CD14-positive monocyte (primary cell): ENCODE results near the gene MED7. TPM values are rescaled to one million over a fixed set of nuclear protein-coding genes. Genes with fewer than 3 reads are reported as not detected.
A peak's percentile ranks its signal among the peaks of the same experiment; 100 is the strongest.

ENCODE experiments used
- DNase-seq, 3 donors: peaks; one replicate each; pipeline ENCODE4 v3.0.0-alpha.2; 2011 to 2022
- H2AFZ ChIP-seq: 2 replicates; pipeline ENCODE4 v1.6.0; 2012; ENCODE audit warnings: mild to moderate bottlenecking, low read depth, low read length, inconsistent platforms; ENCODE audit not compliant: insufficient read depth, poor library complexity, severe bottlenecking
- H3K27ac ChIP-seq, 2 donors: 1 replicate in 1 of 2; 2 replicates in 1 of 2; pipeline ENCODE4 v1.5.1; 2012 to 2013; ENCODE audit warnings: low read length in 2 of 2, control low read depth in 1 of 2, inconsistent platforms in 1 of 2, low read depth in 1 of 2, mild to moderate bottlenecking in 1 of 2
- H3K27me3 ChIP-seq, 2 donors: one replicate each; pipeline versions ENCODE4 v1.6.0 to v1.6.1; 2011 to 2013; ENCODE audit warnings: low read length in 2 of 2; ENCODE audit not compliant: control insufficient read depth in 2 of 2, insufficient read depth in 2 of 2
- H3K36me3 ChIP-seq, 2 donors: replicated peaks in 1 of 2; 1 replicate in 1 of 2; 2 replicates in 1 of 2; pipeline versions ENCODE4 v1.5.1 to v1.6.1; 2012 to 2013; ENCODE audit warnings: low read length in 2 of 2, control low read depth in 1 of 2, inconsistent platforms in 1 of 2, mild to moderate bottlenecking in 1 of 2; ENCODE audit not compliant: insufficient read depth in 2 of 2, control insufficient read depth in 1 of 2
- H3K4me1 ChIP-seq, 2 donors: 1 replicate in 1 of 2; 2 replicates in 1 of 2; pipeline versions ENCODE4 v1.5.1 to v1.6.1; 2012 to 2013; ENCODE audit warnings: low read length in 2 of 2, control low read depth in 1 of 2, inconsistent platforms in 1 of 2, mild to moderate bottlenecking in 1 of 2, moderate library complexity in 1 of 2; ENCODE audit not compliant: insufficient read depth in 2 of 2, control insufficient read depth in 1 of 2
- H3K4me2 ChIP-seq: replicated peaks from 2 replicates; pipeline ENCODE3; 2012; ENCODE audit warnings: low read length, moderate library complexity, mild to moderate bottlenecking; ENCODE audit not compliant: poor library complexity, severe bottlenecking; ENCODE audit errors: extremely low read depth
- H3K4me3 ChIP-seq, 3 experiments: fragments of 200-600 bp in 1 of 3; sonication (generic) in 1 of 3; replicated peaks in 1 of 3; 1 replicate in 2 of 3; 2 replicates in 1 of 3; pipeline ENCODE4 v1.5.1; 2011 to 2013; ENCODE audit warnings: low read length in 3 of 3, mild to moderate bottlenecking in 3 of 3, control low read depth in 2 of 3, low read depth in 2 of 3, inconsistent platforms in 1 of 3, moderate library complexity in 1 of 3
- H3K79me2 ChIP-seq: 2 replicates; pipeline ENCODE4 v1.6.0; 2012; ENCODE audit warnings: mild to moderate bottlenecking, control low read depth, inconsistent platforms, low read length, moderate library complexity; ENCODE audit not compliant: insufficient read depth
- H3K9ac ChIP-seq: 2 replicates; pipeline ENCODE4 v1.6.0; 2017; ENCODE audit warnings: low read length, mild to moderate bottlenecking; ENCODE audit not compliant: insufficient read depth, poor library complexity, severe bottlenecking
- H3K9me3 ChIP-seq, 2 donors: replicated peaks in 1 of 2; 1 replicate in 1 of 2; 2 replicates in 1 of 2; pipeline versions ENCODE4 v1.5.1 to v1.6.1; 2012 to 2013; ENCODE audit warnings: low read length in 2 of 2, control low read depth in 1 of 2; ENCODE audit not compliant: control insufficient read depth in 1 of 2, insufficient read depth in 1 of 2
- H4K20me1 ChIP-seq: 2 replicates; pipeline ENCODE4 v1.6.0; 2012; ENCODE audit warnings: mild to moderate bottlenecking, low read length, control low read depth, moderate library complexity; ENCODE audit not compliant: insufficient read depth
- H3K27ac Mint-ChIP-seq, 7 donors: one replicate each; pipeline ENCODE4 v1.8.0; 2020; ENCODE audit warnings: mild to moderate bottlenecking in 7 of 7, mixed read lengths in 7 of 7, moderate library complexity in 6 of 7, inconsistent platforms in 2 of 7
- H3K27me3 Mint-ChIP-seq, 3 donors: one replicate each; pipeline ENCODE4 v1.8.0; 2021 to 2022; ENCODE audit warnings: low read depth in 3 of 3, mild to moderate bottlenecking in 3 of 3, mixed read lengths in 3 of 3, moderate library complexity in 3 of 3, inconsistent platforms in 1 of 3
- H3K36me3 Mint-ChIP-seq, 2 donors: one replicate each; pipeline ENCODE4 v1.8.0; 2020; ENCODE audit warnings: mixed read lengths in 2 of 2, inconsistent platforms in 1 of 2, mild to moderate bottlenecking in 1 of 2
- H3K4me1 Mint-ChIP-seq: one replicate; pipeline ENCODE4 v1.8.0; 2020; ENCODE audit warnings: mild to moderate bottlenecking, mixed read lengths
- H3K4me3 Mint-ChIP-seq, 2 donors: one replicate each; pipeline ENCODE4 v1.8.0; 2020; ENCODE audit warnings: mild to moderate bottlenecking in 2 of 2, mixed read lengths in 2 of 2, moderate library complexity in 1 of 2
- H3K9me3 Mint-ChIP-seq, 7 donors: one replicate each; pipeline ENCODE4 v1.8.0; 2020 to 2022; ENCODE audit warnings: mixed read lengths in 7 of 7, mild to moderate bottlenecking in 6 of 7, moderate library complexity in 6 of 7, inconsistent platforms in 2 of 7
- WGBS: methylation state at CpG from one replicate; pipeline ENCODE4 v1.1.5; 2013; ENCODE audit warnings: missing lambda C conversion rate; ENCODE audit not compliant: insufficient coverage; 5-methylcytosine and 5-hydroxymethylcytosine counted together
- intact Hi-C, 2 donors: fragments of 100-400 bp; cut with micrococcal nuclease; formaldehyde crosslinking; loops; one replicate each; pipeline versions ENCODE4 v1.15.0 to v1.15.1; 2023
- polyA plus RNA-seq, 3 donors: library from polyadenylated mRNA; depleted of rRNA in 1 of 3; unstranded in 2 of 3; stranded (reverse) in 1 of 3; fragments of 300-500 nt in 2 of 3; fragments of >200 nt in 1 of 3; fragmentation: Illumina TruSeq in 2 of 3; gene quantifications; 1 replicate in 2 of 3; 2 replicates in 1 of 3; pipeline ENCODE4 v1.2.3, GENCODE V29; 2012 to 2021
- TF ChIP-seq, protein P1 (sequence below): fragments of 200-600 bp; IDR thresholded peaks from one replicate; pipeline ENCODE4 v1.8.0; 2022; ENCODE audit warnings: antibody characterized with exemption, mild to moderate bottlenecking

Gene MED7
- polyA plus RNA-seq, 3 donors, result 5.9 to 13.0 (median 11.9) TPM

DNA sequence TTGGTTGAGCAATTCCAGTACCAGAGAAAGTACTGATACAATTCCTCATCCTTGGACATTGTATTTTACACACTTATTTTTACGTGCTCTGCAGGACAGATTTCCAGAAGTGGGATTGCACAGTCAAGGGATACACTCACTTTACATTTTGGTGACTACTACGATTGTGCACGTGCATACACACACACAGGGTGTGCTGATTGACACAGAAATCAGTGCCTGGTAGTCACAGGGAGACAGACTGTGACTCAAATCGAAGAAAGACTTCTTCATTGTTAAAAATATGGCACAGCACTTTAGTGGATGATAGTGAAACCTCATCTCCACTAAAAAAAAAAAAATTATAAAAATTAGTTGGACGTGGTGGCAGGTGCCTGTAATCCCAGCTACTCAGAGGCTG is 21.9 kb upstream of the MED7 start:
- peaks cover 8 to 9% (median 8%) of the 10 kb centered on the region in 3 donors for H3K27me3 Mint-ChIP-seq

DNA sequence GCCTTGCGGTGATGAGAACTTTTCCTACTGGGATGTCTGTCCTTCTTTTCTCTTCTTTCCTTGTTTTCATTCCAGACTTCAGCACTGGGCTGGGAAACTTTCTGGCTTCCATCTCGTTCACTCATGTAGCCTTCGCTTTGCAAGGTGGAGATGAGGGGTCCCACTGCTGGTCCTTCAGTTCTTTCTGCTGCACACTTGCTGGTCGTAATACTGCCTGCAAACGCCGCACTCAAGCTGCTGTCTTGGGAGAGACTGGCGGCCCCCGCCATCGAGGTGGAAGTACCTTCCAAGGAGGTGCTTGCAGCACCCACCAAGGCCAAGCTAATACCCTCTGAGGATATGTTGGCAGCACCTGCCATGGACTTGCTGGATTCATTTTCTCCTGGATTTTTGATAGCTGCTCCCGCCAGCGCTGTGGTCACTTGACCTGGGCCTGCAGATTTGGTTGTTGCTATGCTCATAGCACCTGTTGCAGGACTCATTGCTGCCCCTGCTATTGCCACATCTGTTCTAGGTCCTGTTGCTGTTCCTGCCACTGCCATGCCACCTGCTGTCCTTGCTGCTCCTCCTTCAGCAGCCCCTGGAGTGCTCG is 20.4 kb upstream of the MED7 start:
- no peak overlapping the region for H3K4me3 Mint-ChIP-seq
- H3K27me3 ChIP-seq, result no peaks in the 10 kb centered on the region
- 98% methylated on average over 8 of the region's 12 CpGs for WGBS
- no peaks in the 10 kb centered on the region for H3K36me3 ChIP-seq
- no peaks in the 10 kb centered on the region for H3K79me2 ChIP-seq
- H3K9me3 ChIP-seq, result no peaks in the 10 kb centered on the region
- H3K9ac ChIP-seq, result no peak overlapping the region
- peak overlapping the region in 1 of 7 donors; percentile 16 for H3K27ac Mint-ChIP-seq
- no peak overlapping the region for H3K4me2 ChIP-seq
- no peaks in the 10 kb centered on the region for H4K20me1 ChIP-seq
- no peak overlapping the region for H3K4me3 ChIP-seq
- DNase-seq, result no peak
- H3K4me1 ChIP-seq, result no peaks in the 10 kb centered on the region
- H3K9me3 Mint-ChIP-seq, result peaks cover 0 to 2% (median 0%) of the 10 kb centered on the region in 7 donors
- intact Hi-C loops, result no loop called here
- peaks cover 4 to 9% (median 7%) of the 10 kb centered on the region in 3 donors for H3K27me3 Mint-ChIP-seq
- no peaks in the 10 kb centered on the region for H3K4me1 Mint-ChIP-seq
- H2AFZ ChIP-seq, result no peak overlapping the region
- TF ChIP-seq, protein P1, sequence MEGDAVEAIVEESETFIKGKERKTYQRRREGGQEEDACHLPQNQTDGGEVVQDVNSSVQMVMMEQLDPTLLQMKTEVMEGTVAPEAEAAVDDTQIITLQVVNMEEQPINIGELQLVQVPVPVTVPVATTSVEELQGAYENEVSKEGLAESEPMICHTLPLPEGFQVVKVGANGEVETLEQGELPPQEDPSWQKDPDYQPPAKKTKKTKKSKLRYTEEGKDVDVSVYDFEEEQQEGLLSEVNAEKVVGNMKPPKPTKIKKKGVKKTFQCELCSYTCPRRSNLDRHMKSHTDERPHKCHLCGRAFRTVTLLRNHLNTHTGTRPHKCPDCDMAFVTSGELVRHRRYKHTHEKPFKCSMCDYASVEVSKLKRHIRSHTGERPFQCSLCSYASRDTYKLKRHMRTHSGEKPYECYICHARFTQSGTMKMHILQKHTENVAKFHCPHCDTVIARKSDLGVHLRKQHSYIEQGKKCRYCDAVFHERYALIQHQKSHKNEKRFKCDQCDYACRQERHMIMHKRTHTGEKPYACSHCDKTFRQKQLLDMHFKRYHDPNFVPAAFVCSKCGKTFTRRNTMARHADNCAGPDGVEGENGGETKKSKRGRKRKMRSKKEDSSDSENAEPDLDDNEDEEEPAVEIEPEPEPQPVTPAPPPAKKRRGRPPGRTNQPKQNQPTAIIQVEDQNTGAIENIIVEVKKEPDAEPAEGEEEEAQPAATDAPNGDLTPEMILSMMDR, result no peak
- H3K36me3 Mint-ChIP-seq, result no peaks in the 10 kb centered on the region
- no peak overlapping the region for H3K27ac ChIP-seq

More for the DNA sequence above, 21.9 kb upstream of the MED7 start:
- TF ChIP-seq, protein P1, result no peak
- no peak for DNase-seq
- Histone ChIP-seq H3K27me3 (no peaks in the 10 kb centered on the region), H3K79me2 (no peaks in the 10 kb centered on the region), H4K20me1 (no peaks in the 10 kb centered on the region), H3K27ac (no peak overlapping the region), H3K4me2 (no peak overlapping the region), H3K36me3 (no peaks in the 10 kb centered on the region), H3K9ac (no peak overlapping the region), H3K4me1 (no peaks in the 10 kb centered on the region), H2AFZ (no peak overlapping the region), H3K4me3 (no peak overlapping the region), H3K9me3 (no peaks in the 10 kb centered on the region)
- no peak overlapping the region for H3K4me3 Mint-ChIP-seq
- H3K36me3 Mint-ChIP-seq, result no peaks in the 10 kb centered on the region
- H3K4me1 Mint-ChIP-seq, result no peaks in the 10 kb centered on the region
- 80% methylated on average over 1 of the region's 5 CpGs for WGBS
- intact Hi-C loops, result no loop called here
- peaks cover 0 to 5% (median 0%) of the 10 kb centered on the region in 7 donors for H3K9me3 Mint-ChIP-seq
- no peak overlapping the region for H3K27ac Mint-ChIP-seq
